Measurements from ENCODE around the gene ILDR2.

The ILDR2 gene

GRCh38 chr1:166969074-166969677 lies 6.2 kb downstream of the ILDR2 start:
- ATAC-seq = no peak

GRCh38 chr1:166960858-166961474 lies 14.4 kb downstream of the ILDR2 start:
- TF ChIP-seq ZNF70 (CRISPR knock-in tag; IDR thresholded peaks at IDR 0.05) (no peak), ZFP30 (CRISPR knock-in tag; IDR thresholded peaks at IDR 0.05) (no peak), ISL1 (CRISPR knock-in tag; IDR thresholded peaks at IDR 0.05) (no peak), BACH2 (CRISPR knock-in tag; IDR thresholded peaks at IDR 0.05; ENCODE audit: borderline replicate concordance) (no peak), RARB (CRISPR knock-in tag; IDR thresholded peaks at IDR 0.05) (no peak), ZNF565 (CRISPR knock-in tag; conservative IDR thresholded peaks at IDR 0.05; ENCODE audit: low read depth) (no peak), TSHZ2 (CRISPR knock-in tag; IDR thresholded peaks at IDR 0.05) (no peak), CSDC2 (CRISPR knock-in tag; IDR thresholded peaks at IDR 0.05) (no peak)
- ATAC-seq = no peak

More at GRCh38 chr1:166969074-166969677, 6.2 kb downstream of the ILDR2 start:
- TF ChIP-seq CSDC2 (CRISPR knock-in tag; IDR thresholded peaks at IDR 0.05) (no peak), TSHZ2 (CRISPR knock-in tag; IDR thresholded peaks at IDR 0.05) (no peak), ZNF8 (CRISPR knock-in tag; IDR thresholded peaks at IDR 0.05) (no peak), OSR1 (CRISPR knock-in tag; IDR thresholded peaks at IDR 0.05) (no peak), SNAI2 (CRISPR knock-in tag; IDR thresholded peaks at IDR 0.05) (no peak), TCF4 (CRISPR knock-in tag; IDR thresholded peaks at IDR 0.05; ENCODE audit: borderline replicate concordance) (no peak), TOX (CRISPR knock-in tag; IDR thresholded peaks at IDR 0.05; ENCODE audit: borderline replicate concordance) (no peak), ZC3H10 (CRISPR knock-in tag; IDR thresholded peaks at IDR 0.05) (no peak), GLIS3 (CRISPR knock-in tag; IDR thresholded peaks at IDR 0.05) (no peak), POU6F1 (CRISPR knock-in tag; IDR thresholded peaks at IDR 0.05; ENCODE audit: borderline replicate concordance, low read depth) (no peak), ARNTL (CRISPR knock-in tag; IDR thresholded peaks at IDR 0.05; ENCODE audit: borderline replicate concordance, low read depth) (no peak), CSRNP3 (CRISPR knock-in tag; IDR thresholded peaks at IDR 0.05) (no peak)

- ATAC-seq = no peak
- TF ChIP-seq POU6F1 (CRISPR knock-in tag; IDR thresholded peaks at IDR 0.05; ENCODE audit: borderline replicate concordance, low read depth) (no peak), ZC3H10 (CRISPR knock-in tag; IDR thresholded peaks at IDR 0.05) (no peak), PATZ1 (CRISPR knock-in tag; IDR thresholded peaks at IDR 0.05; ENCODE audit: borderline replicate concordance) (no peak), TOX (CRISPR knock-in tag; IDR thresholded peaks at IDR 0.05; ENCODE audit: borderline replicate concordance) (no peak), PPARA (CRISPR knock-in tag; IDR thresholded peaks at IDR 0.05; ENCODE audit: borderline replicate concordance) (no peak), SNAI2 (CRISPR knock-in tag; IDR thresholded peaks at IDR 0.05) (no peak), TSHZ2 (CRISPR knock-in tag; IDR thresholded peaks at IDR 0.05) (no peak), ESRRG (CRISPR knock-in tag; IDR thresholded peaks at IDR 0.05) (no peak), ISL1 (CRISPR knock-in tag; IDR thresholded peaks at IDR 0.05) (no peak), CSDC2 (CRISPR knock-in tag; IDR thresholded peaks at IDR 0.05) (no peak), ZNF8 (CRISPR knock-in tag; IDR thresholded peaks at IDR 0.05) (no peak)
Observed at GRCh38 chr1:166956872-166957271, 18.5 kb downstream of the ILDR2 start.
